Iris pigment epithelial cell (primary cell): ENCODE data around the gene CAPN11.
"Not testable (repeated sequence)": the region's sequence is repeated elsewhere in the genome, so short reads cannot be mapped to it uniquely, and the experiment has no call there.

Experiments used
- DNase-seq: peaks from one replicate; pipeline ENCODE4 v3.0.0-alpha.2; 2011; ENCODE audit warnings: low read depth

The CAPN11 gene

DNA sequence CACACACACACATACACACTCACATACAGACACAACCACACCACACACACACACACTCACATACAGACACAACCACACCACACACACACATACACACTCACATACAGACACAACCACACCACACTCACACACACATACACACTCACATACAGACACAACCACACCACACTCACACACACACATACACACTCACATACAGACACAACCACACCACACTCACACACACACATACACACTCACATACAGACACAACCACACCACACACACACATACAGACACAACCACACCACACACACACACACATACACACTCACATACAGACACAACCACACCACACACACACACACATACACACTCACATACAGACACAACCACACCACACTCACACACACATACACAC, 23.2 kb downstream of the CAPN11 start:
- not testable (repeated sequence) for DNase-seq

- no peak for DNase-seq
Measured at GRCh38 chr6:44182911-44183390, 24.3 kb downstream of the CAPN11 start.

DNA sequence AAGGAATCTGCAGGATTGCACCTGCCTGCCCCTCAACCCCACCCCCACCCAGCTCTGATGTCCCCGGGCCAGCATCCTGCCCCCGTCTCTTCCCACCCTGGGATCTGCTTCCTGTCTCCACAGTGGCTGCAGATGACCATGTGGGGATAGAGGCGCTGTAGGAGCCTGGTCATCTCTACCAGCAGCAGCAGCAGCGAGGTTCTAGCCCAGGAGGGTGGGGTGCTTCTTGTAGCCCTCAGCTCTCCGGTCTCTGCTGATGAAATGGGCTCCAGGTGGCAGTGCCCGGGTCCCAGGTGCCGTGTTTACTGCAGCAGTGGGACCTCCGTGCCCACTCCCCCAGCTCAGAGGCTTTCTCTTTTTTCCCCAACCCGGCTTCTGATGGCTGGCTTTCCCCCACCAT, 25.2 kb downstream of the CAPN11 start:
- DNase-seq, result no peak

- DNase-seq, result not testable (repeated sequence)
Measured at GRCh38 chr6:44185356-44185755, 26.7 kb downstream of the CAPN11 start.

GRCh38 chr6:44185953-44186634, 27.5 kb downstream of the CAPN11 start:
- DNase-seq, result no peak

DNA sequence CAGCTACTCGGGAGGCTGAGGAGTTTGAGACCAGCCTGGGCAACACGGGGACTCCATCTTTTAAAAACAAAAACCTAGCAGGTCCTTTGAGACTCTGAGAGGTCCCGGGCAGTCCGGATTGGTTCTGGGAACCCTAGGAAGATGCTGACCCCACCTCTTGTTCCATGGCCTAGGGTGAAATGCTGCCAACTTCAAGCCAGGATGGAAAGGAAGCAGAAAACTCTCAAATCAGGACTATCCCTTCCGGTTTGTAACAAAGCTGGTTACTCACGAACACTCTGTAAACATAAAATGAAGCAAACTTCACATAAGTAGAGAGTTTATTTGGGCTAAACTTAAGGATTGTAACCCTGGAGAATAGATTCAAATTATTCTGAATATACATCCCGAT, 28.0 kb downstream of the CAPN11 start:
- DNase-seq, result no peak

GRCh38 chr6:44188819-44189218, 30.2 kb downstream of the CAPN11 start:
- no peak for DNase-seq

GRCh38 chr6:44189257-44189656, 30.6 kb downstream of the CAPN11 start:
- no peak for DNase-seq

DNA sequence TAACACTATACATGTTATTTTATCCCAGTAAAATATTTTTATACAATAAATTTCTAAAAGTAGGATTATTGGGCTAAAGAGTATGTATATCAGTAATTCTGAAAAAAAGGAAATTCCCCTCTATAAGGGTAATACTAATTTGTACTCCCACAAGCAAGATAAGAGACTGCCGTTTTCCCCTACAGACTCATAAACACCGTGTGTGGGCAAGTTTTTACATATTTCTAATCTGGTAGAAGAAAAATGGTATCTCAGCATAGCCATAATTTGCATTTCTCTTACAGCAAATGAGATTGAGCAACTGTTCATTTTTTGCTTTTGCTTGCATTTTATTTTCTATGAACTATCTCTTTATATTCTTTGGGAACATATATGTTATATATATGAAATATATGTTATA, 32.1 kb downstream of the CAPN11 start:
- DNase-seq, result no peak

- DNase-seq, result peak; percentile 12
Measured at GRCh38 chr6:44192428-44193041, 33.9 kb downstream of the CAPN11 start.

- DNase-seq, result no peak
Measured at GRCh38 chr6:44193307-44193910, 34.8 kb downstream of the CAPN11 start.

DNA sequence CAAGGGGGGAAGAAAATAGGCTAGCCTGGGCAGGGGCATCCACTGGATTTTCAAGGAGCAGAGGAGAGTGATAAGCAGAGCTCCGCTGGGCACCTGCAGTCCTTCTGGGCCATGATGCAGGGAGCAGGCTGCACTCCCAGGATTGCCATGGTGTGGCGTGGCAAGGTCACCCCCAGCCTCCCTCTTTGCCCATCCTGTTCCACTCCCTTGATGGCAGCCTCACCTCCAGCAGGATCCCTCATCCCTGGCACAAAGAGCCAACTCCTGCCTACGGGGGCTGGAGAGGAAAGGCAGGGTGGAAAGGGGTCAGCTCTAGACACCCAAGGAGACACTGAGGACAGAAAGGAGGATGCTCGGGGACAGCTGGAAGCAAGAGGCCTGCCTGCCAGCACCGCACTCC, 35.7 kb downstream of the CAPN11 start:
- DNase-seq, result no peak

GRCh38 chr6:44196351-44196750, 37.7 kb downstream of the CAPN11 start:
- not testable (repeated sequence) for DNase-seq

GRCh38 chr6:44198684-44199083, 40.1 kb downstream of the CAPN11 start:
- no peak for DNase-seq

DNA sequence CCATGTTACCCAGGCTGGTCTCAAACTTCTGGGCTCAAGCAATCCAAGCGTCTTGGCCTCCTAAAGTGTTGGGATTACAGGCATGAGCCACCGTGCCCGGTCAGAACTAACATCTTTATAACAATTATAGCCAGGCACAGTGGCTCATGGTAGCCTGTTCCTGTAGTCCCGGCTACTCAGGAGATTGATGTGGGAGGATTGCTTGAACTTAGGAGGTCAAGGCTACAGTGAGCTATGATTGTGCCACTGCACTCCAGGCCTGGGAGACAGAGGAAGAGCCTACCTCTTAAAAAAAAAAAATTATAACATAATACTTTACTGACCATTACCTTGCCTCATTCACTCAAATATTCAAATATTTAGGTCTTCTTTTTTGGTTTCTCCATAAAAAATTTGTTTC, 41.3 kb downstream of the CAPN11 start:
- DNase-seq, result no peak

DNA sequence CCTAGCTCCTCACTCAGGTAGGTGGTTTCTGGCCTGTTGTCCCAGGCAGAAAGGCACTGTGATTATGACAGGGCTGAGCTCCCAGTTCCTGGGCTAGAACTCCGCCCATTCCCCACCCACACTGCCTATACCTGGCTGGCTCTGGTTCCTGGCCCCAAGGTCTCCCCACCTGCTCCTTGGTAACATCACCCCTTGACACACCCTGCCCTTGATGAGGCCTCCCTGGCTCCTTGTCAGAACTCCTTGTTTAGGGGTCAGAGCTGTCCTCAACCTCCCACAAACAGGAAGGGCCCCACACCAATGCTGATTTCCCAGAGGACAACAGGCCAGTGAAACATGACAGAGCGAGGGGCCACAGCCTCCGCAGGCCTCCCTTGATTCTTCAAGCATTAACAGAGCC, 42.6 kb downstream of the CAPN11 start:
- DNase-seq, result no peak

DNA sequence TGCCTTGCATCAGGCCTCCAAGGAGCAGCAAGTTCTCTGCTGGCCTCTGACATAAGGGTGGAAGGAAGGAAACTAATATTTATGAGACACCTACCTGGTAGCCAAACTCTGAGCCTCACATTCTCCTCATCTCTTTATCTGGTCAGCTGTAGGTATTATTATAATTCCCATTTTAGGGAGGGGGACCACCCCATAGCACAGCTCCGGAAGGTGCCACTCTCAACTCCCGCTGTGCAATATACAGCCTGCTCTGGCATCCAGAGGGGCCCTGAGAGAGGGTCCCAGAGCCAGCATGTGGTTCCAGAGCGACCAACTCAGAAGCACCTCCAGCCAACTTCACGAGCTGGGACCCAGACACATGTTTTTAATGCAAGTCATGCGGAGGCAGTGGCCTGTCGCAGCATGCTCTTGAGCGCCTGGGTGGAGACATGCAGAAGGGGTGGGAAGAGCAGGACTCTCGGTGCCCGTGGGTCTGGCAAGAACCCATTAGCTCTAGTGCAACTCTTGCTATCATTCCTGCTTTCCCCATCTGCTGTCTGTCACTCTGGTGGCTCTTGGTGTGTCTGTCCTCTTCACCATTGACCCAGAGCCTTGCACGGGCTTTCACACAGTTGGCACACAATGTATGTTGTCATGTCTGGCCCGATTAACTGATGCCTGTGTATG, 43.2 kb downstream of the CAPN11 start:
- DNase-seq, result no peak

DNA sequence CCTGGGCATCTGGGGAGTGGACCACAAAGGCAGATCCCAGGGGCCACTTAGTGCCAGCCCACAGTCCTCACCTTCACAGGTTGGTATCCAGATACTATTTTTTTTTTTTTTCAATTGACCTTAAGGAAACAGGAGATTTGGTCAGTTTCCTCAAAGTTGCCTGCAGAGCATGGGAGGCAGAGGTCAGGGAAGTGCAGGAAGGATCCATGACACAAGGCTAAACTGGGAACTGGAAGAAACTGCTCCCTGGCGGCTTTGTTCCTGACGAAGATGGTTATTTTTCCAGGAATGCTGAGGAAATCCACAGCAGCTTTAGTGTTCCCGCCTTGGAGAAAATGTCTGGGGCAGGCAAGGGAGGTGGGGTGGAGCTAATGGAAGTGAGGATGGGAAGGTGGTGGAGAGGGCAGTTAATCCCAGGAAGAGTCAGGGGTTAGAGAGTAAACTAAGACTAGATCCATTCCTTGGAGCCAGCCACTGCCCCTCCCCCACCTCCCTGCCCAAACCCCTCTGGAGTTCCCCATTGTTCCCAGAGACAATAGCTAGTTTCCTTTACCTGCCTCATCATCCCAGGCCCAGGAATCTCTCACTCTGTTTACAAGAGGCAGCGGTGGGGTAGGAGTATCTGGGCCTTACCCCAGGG, 43.8 kb downstream of the CAPN11 start:
- no peak for DNase-seq

DNA sequence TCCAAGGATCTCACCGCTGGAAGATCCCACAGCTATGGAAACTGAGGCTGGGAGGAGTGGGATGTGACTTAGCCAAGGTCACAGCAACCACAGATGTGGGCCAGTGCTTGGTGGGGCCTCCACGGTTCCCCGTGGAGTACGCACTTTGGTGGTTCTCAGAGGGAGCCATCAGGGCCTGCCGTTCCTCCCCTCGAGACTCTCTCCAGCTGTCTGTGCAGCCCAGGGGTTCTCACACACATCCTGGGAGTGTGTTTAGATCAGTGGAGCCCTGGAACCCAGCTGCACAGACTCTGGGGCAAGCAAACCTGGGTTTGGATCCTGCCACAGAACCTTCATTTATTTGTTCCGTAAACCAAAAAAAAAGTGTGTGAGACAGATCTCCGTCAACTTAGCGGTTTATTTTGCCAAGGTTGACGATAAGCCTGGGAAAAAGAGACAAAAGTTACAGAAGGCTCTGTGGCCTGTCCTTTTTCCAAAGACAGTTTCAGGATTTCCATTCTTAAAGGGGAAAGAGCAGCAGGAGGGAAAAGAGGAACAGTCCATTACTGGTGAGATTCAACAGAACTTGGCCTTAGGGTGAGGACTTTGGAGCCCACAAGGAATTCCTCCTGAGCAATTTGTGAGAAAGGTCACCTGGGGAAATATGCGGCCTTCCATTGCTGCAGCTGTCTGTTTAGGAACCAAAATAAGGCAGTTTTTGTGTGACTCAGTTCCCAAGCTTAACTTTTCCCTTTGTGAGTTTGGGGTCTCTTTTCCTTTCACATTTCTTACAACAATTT, 44.5 kb downstream of the CAPN11 start:
- no peak for DNase-seq

DNA sequence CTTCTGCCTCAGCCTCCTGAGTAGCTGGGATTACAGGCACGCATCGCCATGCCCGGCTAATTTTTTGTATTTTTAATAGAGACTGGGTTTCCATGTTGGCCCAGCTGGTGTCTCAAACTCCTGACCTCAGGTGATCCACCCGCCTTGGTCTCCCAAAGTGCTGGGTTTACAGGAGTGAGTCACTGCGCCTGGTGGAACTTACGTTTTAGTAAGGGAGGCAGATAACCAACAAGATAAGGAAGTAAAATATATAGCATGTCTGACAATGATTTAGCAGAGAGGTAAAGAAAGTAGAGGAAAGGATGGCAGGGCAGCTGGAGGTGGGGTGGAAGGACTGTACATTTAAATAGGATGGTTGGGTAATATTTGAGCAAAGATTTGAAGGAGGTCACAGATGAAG, 45.3 kb downstream of the CAPN11 start:
- no peak for DNase-seq

DNA sequence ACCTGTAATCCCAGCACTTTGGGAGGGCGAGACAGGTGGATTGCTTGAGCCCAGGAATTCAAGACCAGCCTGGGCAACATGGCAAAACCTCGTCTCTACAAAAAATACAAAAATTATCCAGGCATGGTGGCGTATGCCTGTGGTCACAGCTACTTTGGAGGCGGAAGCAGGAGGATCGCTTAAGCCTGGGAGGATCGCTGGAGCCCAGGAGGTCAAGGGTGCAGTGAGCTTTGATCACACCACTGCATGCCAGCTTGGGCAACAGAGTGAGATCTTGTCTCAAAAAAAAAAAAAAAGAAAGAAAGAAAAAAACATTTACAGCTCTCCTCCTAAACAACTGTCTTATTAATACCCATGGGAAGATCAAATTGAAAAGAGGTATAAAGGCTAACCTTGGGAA, 49.3 kb downstream of the CAPN11 start:
- no peak for DNase-seq

GRCh38 chr6:44211284-44211683, 52.7 kb downstream of the CAPN11 start:
- DNase-seq, result no peak
